ENCODE results near the gene ZNF580.

ZNF580 gene

GRCh38 chr19:55679343-55680257, 38.8 kb downstream of the ZNF580 start:
- DNase-seq = no peak

GRCh38 chr19:55680339-55681130, 39.7 kb downstream of the ZNF580 start:
- no peak for DNase-seq

GRCh38 chr19:55681131-55682092, 40.6 kb downstream of the ZNF580 start:
- no peak for DNase-seq

GRCh38 chr19:55683449-55684261, 42.9 kb downstream of the ZNF580 start:
- no peak for DNase-seq

- no peak for DNase-seq
Measured at GRCh38 chr19:55684946-55685681, 44.3 kb downstream of the ZNF580 start.

- no peak for DNase-seq
Measured at GRCh38 chr19:55685776-55686175, 45.0 kb downstream of the ZNF580 start.

GRCh38 chr19:55686311-55687050, 45.7 kb downstream of the ZNF580 start:
- no peak for DNase-seq

- no peak for DNase-seq
Measured at GRCh38 chr19:55687281-55688201, 46.7 kb downstream of the ZNF580 start.

GRCh38 chr19:55688422-55689218, 47.8 kb downstream of the ZNF580 start:
- no peak for DNase-seq

- no peak for DNase-seq
Measured at GRCh38 chr19:55689411-55690108, 48.8 kb downstream of the ZNF580 start.

- DNase-seq = no peak
Measured at GRCh38 chr19:55690109-55690768, 49.4 kb downstream of the ZNF580 start.

GRCh38 chr19:55690769-55691545, 50.2 kb downstream of the ZNF580 start:
- no peak for DNase-seq

- DNase-seq = no peak
Measured at GRCh38 chr19:55691561-55692481, 51.0 kb downstream of the ZNF580 start.

GRCh38 chr19:55692681-55693081, 51.9 kb downstream of the ZNF580 start:
- DNase-seq = no peak

Measured in effector CD8-positive, alpha-beta T cell (primary cell).